Activated CD4-positive, alpha-beta T cell treated with anti-CD3 and anti-CD28 coated beads, Interleukin-2, Interleukin-4, amounts not matched to agents 100 ng/mL and 50 ng/mL, durations not matched to agents 16 hours and 8 hours (primary cell): ENCODE data around the gene RNU1-2.
"Not testable (repeated sequence)": the region's sequence is repeated elsewhere in the genome, so short reads cannot be mapped to it uniquely, and the experiment has no call there.

Experiments
- DNase-seq: peaks from one replicate; pipeline ENCODE4 v3.0.0-alpha.2; 2020; ENCODE audit warnings: low spot score

Gene RNU1-2

GRCh38 chr1:16895598-16896315 is at the start of gene RNU1-2:
Gene RNU1-2 (plus strand): TSS chr1:16895980.
- DNase-seq = peak; percentile 96

- DNase-seq = not testable (repeated sequence)
These were observed 39.6 kb upstream of the RNU1-2 start for GRCh38 chr1:16856201-16856600.

GRCh38 chr1:16859167-16860041 is 36.4 kb upstream of the RNU1-2 start:
- DNase-seq = not testable (repeated sequence)

GRCh38 chr1:16860048-16860447 is 35.7 kb upstream of the RNU1-2 start:
- DNase-seq = peak; percentile 28

GRCh38 chr1:16861832-16862245 is 33.9 kb upstream of the RNU1-2 start:
- DNase-seq = peak; percentile 56

- not testable (repeated sequence) for DNase-seq
These were observed 33.4 kb upstream of the RNU1-2 start for GRCh38 chr1:16862415-16862814.

GRCh38 chr1:16863024-16863423 is 32.8 kb upstream of the RNU1-2 start:
- DNase-seq = not testable (repeated sequence)

- not testable (repeated sequence) for DNase-seq
These were observed 28.7 kb upstream of the RNU1-2 start for GRCh38 chr1:16866926-16867707.

GRCh38 chr1:16868787-16869186 is 27.0 kb upstream of the RNU1-2 start:
- DNase-seq = not testable (repeated sequence)

- not testable (repeated sequence) for DNase-seq
These were observed 25.8 kb upstream of the RNU1-2 start for GRCh38 chr1:16869996-16870395.

GRCh38 chr1:16871171-16871570 is 24.6 kb upstream of the RNU1-2 start:
- not testable (repeated sequence) for DNase-seq

GRCh38 chr1:16872152-16873075 is 23.4 kb upstream of the RNU1-2 start:
- DNase-seq = peak; percentile 83

GRCh38 chr1:16873076-16873879 is 22.5 kb upstream of the RNU1-2 start:
- not testable (repeated sequence) for DNase-seq

- DNase-seq = not testable (repeated sequence)
These were observed 20.6 kb upstream of the RNU1-2 start for GRCh38 chr1:16874968-16875765.

GRCh38 chr1:16881742-16882141 is 14.0 kb upstream of the RNU1-2 start:
- DNase-seq = not testable (repeated sequence)

- DNase-seq = no peak
These were observed 12.8 kb upstream of the RNU1-2 start for GRCh38 chr1:16882986-16883385.

- DNase-seq = not testable (repeated sequence)
These were observed 11.3 kb upstream of the RNU1-2 start for GRCh38 chr1:16884487-16884886.

- no peak for DNase-seq
These were observed 8.7 kb upstream of the RNU1-2 start for GRCh38 chr1:16886860-16887605.
